HUES48 (cell line): ENCODE measurements around the gene RS1.

Experiments
- H3K27ac ChIP-seq: one replicate; pipeline ENCODE4 v1.7.0; 2013; ENCODE audit warnings: low read depth, low read length, inconsistent platforms
- H3K27me3 ChIP-seq: 2 replicates; pipeline ENCODE4 v1.6.1; 2013; ENCODE audit warnings: mild to moderate bottlenecking, low read length; ENCODE audit not compliant: control insufficient read depth, insufficient read depth
- H3K36me3 ChIP-seq: 2 replicates; pipeline ENCODE4 v1.6.1; 2013; ENCODE audit warnings: low read length; ENCODE audit not compliant: control insufficient read depth, insufficient read depth
- H3K4me1 ChIP-seq: 2 replicates; pipeline ENCODE4 v1.6.1; 2013; ENCODE audit warnings: mild to moderate bottlenecking, low read length; ENCODE audit not compliant: control insufficient read depth, insufficient read depth
- H3K4me3 ChIP-seq: 2 replicates; pipeline ENCODE4 v1.5.1; 2013; ENCODE audit warnings: mild to moderate bottlenecking, low read depth, low read length
- H3K9ac ChIP-seq: 2 replicates; pipeline ENCODE4 v1.6.1; 2013; ENCODE audit warnings: mild to moderate bottlenecking, low read depth, low read length, moderate library complexity
- H3K9me3 ChIP-seq: 2 replicates; pipeline ENCODE4 v1.6.1; 2013; ENCODE audit warnings: low read length; ENCODE audit not compliant: control insufficient read depth, insufficient read depth

The RS1 gene

DNA sequence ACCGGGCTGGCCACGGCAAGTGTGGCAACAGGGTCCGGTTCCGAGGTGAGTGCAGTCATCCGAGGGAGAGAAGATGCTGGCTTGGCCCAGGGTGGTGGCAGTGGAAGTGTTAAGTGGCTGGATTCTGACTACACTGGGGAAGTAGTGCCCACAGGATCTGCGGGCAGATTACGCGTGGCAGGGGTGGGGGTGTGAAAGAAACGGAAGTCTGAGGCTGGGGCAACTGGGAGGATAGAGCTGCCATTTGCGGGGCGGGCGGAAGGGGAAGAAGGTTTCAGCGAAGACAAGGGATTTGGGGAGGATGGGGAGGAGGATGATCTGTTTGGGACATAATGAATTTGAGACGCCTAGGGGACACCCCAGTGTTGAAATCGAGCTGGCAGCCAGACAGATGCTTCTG is 5.3 kb downstream of the RS1 start:
- Histone ChIP-seq H3K4me3 (no peak overlapping the region), H3K36me3 (no peaks in the 10 kb centered on the region), H3K27me3 (no peaks in the 10 kb centered on the region), H3K9ac (no peak overlapping the region), H3K9me3 (peaks cover 13% of the 10 kb centered on the region), H3K4me1 (no peaks in the 10 kb centered on the region), H3K27ac (no peak overlapping the region)

DNA sequence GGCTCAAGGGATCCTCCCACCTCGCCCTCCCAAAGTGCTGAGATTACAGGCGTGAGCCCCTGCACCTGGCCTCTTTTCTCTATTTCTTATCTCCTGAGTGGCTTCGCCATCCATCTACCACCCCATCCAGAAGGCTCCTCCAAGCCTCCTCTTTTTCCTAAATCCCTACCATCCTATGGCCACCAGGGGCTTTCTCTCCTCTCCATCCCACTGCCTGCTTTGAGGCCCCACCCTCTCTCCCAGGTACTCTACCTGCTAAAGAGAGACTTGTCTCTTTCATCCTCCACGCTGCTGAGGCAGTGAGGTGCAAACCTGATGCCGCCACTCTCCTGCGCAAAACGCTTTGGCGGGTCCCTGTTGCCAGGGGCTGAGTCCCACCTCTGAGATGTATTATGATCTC is 7.0 kb downstream of the RS1 start:
- Histone ChIP-seq H3K27me3 (no peaks in the 10 kb centered on the region), H3K9me3 (peaks cover 13% of the 10 kb centered on the region), H3K4me3 (no peak overlapping the region), H3K27ac (no peak overlapping the region), H3K4me1 (no peaks in the 10 kb centered on the region), H3K36me3 (no peaks in the 10 kb centered on the region), H3K9ac (no peak overlapping the region)

DNA sequence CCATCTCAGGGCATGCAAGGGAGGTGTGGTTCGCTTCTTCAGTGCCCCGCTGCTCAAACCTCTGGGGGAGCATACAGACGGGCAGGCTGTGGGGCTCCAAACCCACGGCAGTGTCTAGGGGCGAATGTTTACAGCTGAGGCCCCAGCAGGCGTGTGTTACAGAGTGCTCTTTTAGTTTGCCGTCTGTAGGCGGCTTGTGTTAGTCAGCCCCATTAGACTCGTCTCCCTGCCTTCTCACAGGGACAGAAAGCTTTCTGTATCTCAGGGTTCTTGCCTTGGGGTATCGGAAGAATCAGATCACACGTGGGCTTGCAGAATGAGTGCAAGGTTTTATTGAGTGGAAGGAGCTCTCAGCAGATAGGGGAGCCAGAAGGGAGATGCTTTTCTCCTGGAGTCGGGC is 10.6 kb downstream of the RS1 start:
- H3K36me3 ChIP-seq: no peaks in the 10 kb centered on the region
- H3K9me3 ChIP-seq: peaks cover 9% of the 10 kb centered on the region
- no peaks in the 10 kb centered on the region for H3K4me1 ChIP-seq
- H3K4me3 ChIP-seq: no peak overlapping the region
- H3K27ac ChIP-seq: no peak overlapping the region
- no peak overlapping the region for H3K9ac ChIP-seq
- no peaks in the 10 kb centered on the region for H3K27me3 ChIP-seq

DNA sequence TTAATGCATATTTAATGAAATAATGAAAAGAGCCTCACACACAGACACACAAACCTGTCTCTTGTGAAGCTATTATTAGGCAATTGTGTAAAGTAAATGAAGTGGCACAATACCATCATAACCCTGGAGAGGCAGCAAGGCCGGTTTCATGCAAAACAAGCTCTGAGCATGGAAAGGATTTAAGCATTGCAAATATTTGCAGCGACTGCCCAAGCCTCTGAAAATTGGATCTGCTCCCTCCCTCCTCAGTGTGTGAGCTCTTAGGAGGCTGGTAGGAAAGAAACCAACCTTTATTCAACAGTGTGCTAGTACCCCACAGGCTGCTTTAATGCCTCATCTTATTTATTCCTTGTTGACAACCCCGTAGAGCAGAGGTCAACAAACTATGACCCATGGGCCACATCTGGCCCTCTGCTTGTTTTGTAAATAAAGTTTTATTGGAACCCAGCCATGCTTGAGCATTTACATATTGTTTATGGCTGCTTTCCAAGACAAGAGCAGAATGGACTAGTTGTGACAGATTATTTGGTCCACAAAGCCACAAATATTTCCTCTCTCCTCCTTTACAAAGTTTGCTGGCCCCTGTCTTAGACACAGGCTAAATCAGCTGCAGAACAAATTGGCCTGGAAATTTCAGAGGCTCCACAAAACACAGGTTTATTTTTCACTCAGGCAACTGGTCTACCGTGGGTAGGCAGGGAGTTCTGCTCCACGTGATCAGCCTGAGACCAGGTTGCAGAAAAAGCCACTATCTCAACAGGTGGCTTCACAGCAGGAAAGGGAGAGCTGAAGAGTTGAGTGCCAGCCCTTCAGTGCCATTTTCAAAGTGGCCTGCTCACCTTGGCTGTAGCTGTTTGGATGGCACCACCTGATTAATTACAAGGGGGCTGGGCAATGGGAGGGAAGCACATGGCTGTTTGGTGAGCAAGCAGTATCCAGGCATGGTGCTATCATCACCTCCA is 16.8 kb downstream of the RS1 start:
- Histone ChIP-seq H3K9ac (no peak overlapping the region), H3K4me3 (no peak overlapping the region), H3K27me3 (no peaks in the 10 kb centered on the region), H3K9me3 (peaks cover 6% of the 10 kb centered on the region; the same call in 1 of the 2 replicates), H3K36me3 (no peaks in the 10 kb centered on the region), H3K27ac (no peak overlapping the region), H3K4me1 (peaks cover 9% of the 10 kb centered on the region; the same call in 1 of the 2 replicates)

DNA sequence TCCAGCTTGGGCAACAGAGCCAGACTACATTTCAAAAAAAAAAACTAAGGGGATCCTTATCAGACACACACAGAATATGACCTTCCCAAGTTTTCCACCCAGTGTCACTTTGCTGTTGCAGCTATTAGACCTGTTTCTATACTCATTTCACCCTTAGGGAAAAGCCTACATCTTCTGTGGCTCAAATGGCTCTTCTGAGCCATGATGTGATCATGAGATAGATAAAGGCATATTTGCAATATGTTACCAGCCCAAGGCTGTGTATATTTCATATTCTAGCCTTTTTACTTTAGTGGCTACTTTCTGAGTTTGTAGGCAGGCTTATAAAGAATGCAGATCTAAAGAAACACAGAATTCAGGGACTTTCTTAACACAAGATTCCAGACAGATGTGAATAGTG is 19.3 kb downstream of the RS1 start:
- Histone ChIP-seq H3K27me3 (no peaks in the 10 kb centered on the region), H3K9me3 (peaks cover 7% of the 10 kb centered on the region; the same call in 1 of the 2 replicates), H3K9ac (no peak overlapping the region), H3K4me3 (no peak overlapping the region), H3K4me1 (peaks cover 19% of the 10 kb centered on the region; the same call in 1 of the 2 replicates), H3K27ac (no peak overlapping the region), H3K36me3 (no peaks in the 10 kb centered on the region)

DNA sequence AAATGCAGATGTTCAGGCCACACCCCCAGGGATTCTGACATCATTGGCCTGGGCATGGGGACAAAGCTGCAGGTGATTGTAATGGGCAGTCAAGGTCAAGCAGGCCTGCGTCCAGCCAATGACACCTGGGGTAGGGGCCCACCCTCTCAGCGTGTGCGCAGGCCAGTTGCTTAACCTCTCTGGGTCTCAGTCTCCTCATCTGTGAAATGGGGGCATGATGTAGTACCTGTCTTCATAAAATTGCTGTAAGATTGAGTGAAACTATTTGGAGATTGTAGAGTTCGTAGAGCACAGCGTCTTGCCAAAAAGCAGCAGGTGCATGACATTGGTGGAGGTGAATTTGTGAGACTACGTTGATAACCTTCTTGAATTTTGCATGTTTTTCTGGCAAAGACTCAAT is 21.2 kb downstream of the RS1 start:
- Histone ChIP-seq H3K36me3 (no peaks in the 10 kb centered on the region), H3K9me3 (peaks cover 13% of the 10 kb centered on the region; the same call in 1 of the 2 replicates), H3K4me1 (peaks cover 19% of the 10 kb centered on the region; the same call in 1 of the 2 replicates), H3K4me3 (no peak overlapping the region), H3K27me3 (no peaks in the 10 kb centered on the region), H3K9ac (no peak overlapping the region), H3K27ac (no peak overlapping the region)

DNA sequence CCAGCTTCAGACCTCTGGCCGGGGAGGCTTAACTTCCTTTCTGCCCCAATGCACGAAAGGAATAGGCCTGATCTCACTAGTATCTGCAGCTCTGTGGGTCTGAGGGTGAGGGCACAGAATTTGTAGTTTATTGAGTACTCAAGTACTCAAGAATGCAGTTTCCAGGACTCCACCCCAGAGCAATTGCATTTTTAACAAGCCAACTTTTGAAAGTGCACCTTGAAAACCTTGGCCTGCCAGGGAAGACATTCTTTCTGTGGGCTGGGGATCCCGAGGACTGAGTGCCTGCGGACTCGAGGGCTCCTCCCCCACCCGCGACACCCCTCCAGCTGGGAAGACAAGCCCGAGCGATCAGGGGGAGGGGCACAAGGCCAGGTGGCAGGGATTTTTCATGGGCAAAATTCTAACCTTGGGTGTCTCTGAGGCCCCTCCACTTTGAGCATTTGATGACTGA is 22.4 kb downstream of the RS1 start:
- H3K27me3 ChIP-seq: no peaks in the 10 kb centered on the region

DNA sequence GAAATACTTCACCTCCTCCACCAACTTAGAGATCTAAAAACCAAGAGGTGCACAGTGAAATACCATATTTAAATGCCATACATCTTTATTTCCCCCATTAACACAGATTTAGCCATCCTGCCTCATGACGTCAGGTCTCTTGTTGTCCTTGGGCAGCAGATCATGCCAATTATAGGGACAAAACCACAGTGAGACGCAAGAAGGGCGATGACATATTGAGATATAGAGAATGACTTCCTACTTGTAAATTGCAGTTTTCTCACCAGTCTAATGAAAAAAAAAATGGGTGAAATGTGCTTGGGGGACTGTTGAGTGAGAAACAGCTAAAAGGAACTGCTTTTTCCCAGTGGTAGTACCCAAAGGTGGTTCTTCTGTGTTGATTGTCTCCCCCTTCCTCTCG is 24.3 kb downstream of the RS1 start:
- Histone ChIP-seq H3K4me1 (peaks cover 13% of the 10 kb centered on the region; the same call in 1 of the 2 replicates), H3K9me3 (peaks cover 17% of the 10 kb centered on the region; the same call in 1 of the 2 replicates), H3K4me3 (no peak overlapping the region), H3K27ac (no peak overlapping the region), H3K27me3 (no peaks in the 10 kb centered on the region), H3K9ac (no peak overlapping the region), H3K36me3 (no peaks in the 10 kb centered on the region)

More for the DNA sequence above, 22.4 kb downstream of the RS1 start:
- Histone ChIP-seq H3K27ac (no peak overlapping the region), H3K4me1 (peaks cover 13% of the 10 kb centered on the region; the same call in 1 of the 2 replicates), H3K9ac (no peak overlapping the region), H3K36me3 (no peaks in the 10 kb centered on the region), H3K9me3 (peaks cover 14% of the 10 kb centered on the region; the same call in 1 of the 2 replicates), H3K4me3 (no peak overlapping the region)

DNA sequence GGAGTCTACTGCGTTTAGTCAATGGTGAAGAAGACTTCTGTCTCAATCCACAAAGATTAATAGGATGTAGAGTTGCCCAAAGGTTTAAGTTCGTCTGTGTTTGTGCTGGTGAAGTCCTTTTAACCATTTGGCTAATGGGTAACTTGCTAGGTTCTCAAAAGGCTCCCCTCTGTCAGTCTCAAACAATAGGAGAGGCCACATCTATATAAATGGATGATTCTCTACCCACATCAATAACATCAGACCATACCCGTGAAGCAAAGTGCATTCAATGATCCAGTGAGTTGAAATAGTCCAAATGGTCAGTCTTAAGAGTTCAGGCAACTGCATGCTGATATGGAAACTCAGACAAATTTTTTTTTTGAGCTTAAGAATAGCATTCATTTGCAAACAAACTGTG is 28.1 kb downstream of the RS1 start:
- peaks cover 5% of the 10 kb centered on the region for H3K4me1 ChIP-seq
- H3K27me3 ChIP-seq: no peaks in the 10 kb centered on the region
- no peak overlapping the region for H3K4me3 ChIP-seq
- peaks cover 17% of the 10 kb centered on the region; the same call in 1 of the 2 replicates for H3K9me3 ChIP-seq
- no peaks in the 10 kb centered on the region for H3K36me3 ChIP-seq
- H3K27ac ChIP-seq: no peak overlapping the region
- no peak overlapping the region for H3K9ac ChIP-seq

DNA sequence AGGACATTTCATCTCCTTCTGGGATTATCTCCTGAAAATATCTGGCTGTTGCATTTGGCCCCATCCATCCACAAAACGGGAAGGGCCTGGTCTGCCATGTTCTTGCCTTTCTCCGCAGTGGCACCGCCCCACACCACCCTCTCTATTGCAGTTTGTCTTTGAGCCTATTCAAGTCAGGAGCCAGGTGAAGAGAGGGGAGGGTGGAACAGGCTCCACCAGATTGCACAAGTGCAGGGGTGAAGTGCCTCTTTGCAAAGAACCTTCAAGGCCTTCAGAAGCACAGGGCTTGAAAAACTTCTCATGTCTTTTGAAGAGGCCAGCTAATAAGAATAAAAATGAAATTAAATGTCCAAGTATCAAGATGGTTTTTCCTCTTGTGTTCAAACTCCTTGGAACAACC is 28.7 kb downstream of the RS1 start:
- Histone ChIP-seq H3K9me3 (peaks cover 17% of the 10 kb centered on the region; the same call in 1 of the 2 replicates), H3K4me3 (no peak overlapping the region), H3K27ac (no peak overlapping the region), H3K9ac (no peak overlapping the region), H3K4me1 (peaks cover 5% of the 10 kb centered on the region), H3K36me3 (no peaks in the 10 kb centered on the region), H3K27me3 (no peaks in the 10 kb centered on the region)

DNA sequence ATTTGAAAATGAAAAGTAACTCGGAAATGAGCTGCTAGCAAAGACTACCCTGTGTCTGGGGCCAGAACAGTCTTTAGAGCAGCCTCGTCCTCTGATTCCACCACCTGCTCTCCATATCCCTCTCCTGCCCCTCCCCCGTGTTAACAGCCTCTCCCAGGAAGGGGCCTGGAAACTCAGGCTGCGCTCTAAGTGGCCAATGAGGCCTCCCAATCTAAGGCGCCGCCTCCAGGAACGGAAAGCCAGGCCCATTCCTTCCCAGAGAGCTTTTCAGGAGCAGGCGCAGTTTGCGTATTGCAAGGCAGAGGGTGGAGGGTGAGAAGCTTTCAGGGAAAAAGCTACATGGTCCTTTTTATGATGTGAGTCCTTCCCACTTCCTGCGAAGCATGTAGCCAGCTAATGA is 31.2 kb downstream of the RS1 start:
- H3K27ac ChIP-seq: no peak overlapping the region
- H3K36me3 ChIP-seq: no peaks in the 10 kb centered on the region; the same call in 1 of the 2 replicates
- H3K27me3 ChIP-seq: no peaks in the 10 kb centered on the region
- peaks cover 12% of the 10 kb centered on the region for H3K9me3 ChIP-seq
- H3K9ac ChIP-seq: no peak overlapping the region
- H3K4me1 ChIP-seq: peaks cover 5% of the 10 kb centered on the region
- H3K4me3 ChIP-seq: no peak overlapping the region
